Uterus (tissue), 4 donors: ENCODE results near the gene ITPA. TPM values are rescaled to one million over a fixed set of nuclear protein-coding genes. Genes with fewer than 3 reads are reported as not detected.

Source experiments
- DNase-seq, 2 donors: peaks; one replicate each; pipeline ENCODE4 v3.0.0-alpha.2; 2019 to 2020
- H3K27ac ChIP-seq, 2 donors: fragments of 200-600 bp; sonication (generic); 1 replicate in 1 of 2; 2 replicates in 1 of 2; pipeline ENCODE4 v1.5.1; 2016 to 2018
- H3K27me3 ChIP-seq, 2 donors: fragments of 200-600 bp; sonication (generic); one replicate each; pipeline ENCODE4 v1.5.1; 2018 to 2019; ENCODE audit warnings: control low read depth in 1 of 2
- H3K36me3 ChIP-seq, 2 donors: fragments of 200-600 bp; sonication (generic); one replicate each; pipeline ENCODE4 v1.5.1; 2019; ENCODE audit warnings: control low read depth in 1 of 2
- H3K4me1 ChIP-seq, 2 donors: fragments of 200-600 bp; sonication (generic); one replicate each; pipeline ENCODE4 v1.5.1; 2018 to 2019; ENCODE audit warnings: control low read depth in 1 of 2
- H3K4me3 ChIP-seq, 2 donors: fragments of 200-600 bp; sonication (generic); 1 replicate in 1 of 2; 2 replicates in 1 of 2; pipeline ENCODE4 v1.5.1; 2018 to 2019; ENCODE audit warnings: mild to moderate bottlenecking in 1 of 2
- H3K9me3 ChIP-seq, 2 donors: fragments of 200-600 bp; sonication (generic); one replicate each; pipeline ENCODE4 v1.5.1; 2019; ENCODE audit warnings: control low read depth in 1 of 2
- POLR2A ChIP-seq, 2 donors: fragments of 450-650 bp; IDR thresholded peaks; one replicate each; pipeline ENCODE4 v1.6.1; 2016; ENCODE audit warnings: antibody characterized with exemption in 2 of 2, mild to moderate bottlenecking in 1 of 2, moderate library complexity in 1 of 2
- intact Hi-C: fragments of 100-400 bp; cut with DNase I; formaldehyde crosslinking; loops from one replicate; pipeline ENCODE4 v1.15.1; 2023; ENCODE audit warnings: low total_unique reads
- total RNA-seq, 4 donors: library from RNA; depleted of rRNA in 3 of 4; stranded (reverse); fragments of >200 nt in 3 of 4; gene quantifications; one replicate each; pipeline versions ENCODE4 v1.1.0 to v1.2.4, GENCODE V29; 2014 to 2023
- TF ChIP-seq, protein P1 (sequence below), 4 experiments: fragments of 200-600 bp in 2 of 4; fragments of 450-650 bp in 2 of 4; sonication (generic) in 2 of 4; IDR thresholded peaks; one replicate each; pipeline ENCODE4 v1.5.1; 2016 to 2019; ENCODE audit warnings: antibody characterized with exemption in 4 of 4, mild to moderate bottlenecking in 2 of 4, moderate library complexity in 1 of 4
- donor health status: DM: yes; HTN: yes; CAD: no.

Gene ITPA
- total RNA-seq, 4 donors from 2014 or later = 6.9 to 25.0 (median 21.8) TPM

DNA sequence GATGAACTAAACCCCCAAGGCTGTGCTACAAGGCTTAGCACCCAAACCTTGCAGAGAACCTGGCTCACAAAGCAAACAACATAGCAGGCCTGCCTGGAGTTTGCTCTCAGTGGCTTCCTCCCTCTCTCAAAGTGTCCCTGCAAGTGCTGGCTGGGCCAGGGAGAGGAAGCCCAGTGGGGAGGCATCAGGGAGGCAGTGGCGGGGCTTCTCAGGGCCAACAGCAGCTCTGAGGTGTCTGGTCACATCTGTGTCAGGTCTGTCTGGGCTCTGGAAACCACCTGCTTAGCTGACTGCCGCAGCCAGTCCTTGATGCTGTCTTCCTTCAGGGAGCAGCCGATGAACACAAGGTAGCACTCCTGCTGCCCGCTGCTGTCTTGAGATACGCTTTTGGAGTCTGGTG is 46.4 kb downstream of the ITPA start:
- intact Hi-C loops = no loop called here
- H3K9me3 ChIP-seq = no peaks in the 10 kb centered on the region
- H3K4me1 ChIP-seq = no peaks in the 10 kb centered on the region
- no peaks in the 10 kb centered on the region for H3K36me3 ChIP-seq
- no peak for DNase-seq
- H3K4me3 ChIP-seq = no peak overlapping the region
- TF ChIP-seq, protein P1, sequence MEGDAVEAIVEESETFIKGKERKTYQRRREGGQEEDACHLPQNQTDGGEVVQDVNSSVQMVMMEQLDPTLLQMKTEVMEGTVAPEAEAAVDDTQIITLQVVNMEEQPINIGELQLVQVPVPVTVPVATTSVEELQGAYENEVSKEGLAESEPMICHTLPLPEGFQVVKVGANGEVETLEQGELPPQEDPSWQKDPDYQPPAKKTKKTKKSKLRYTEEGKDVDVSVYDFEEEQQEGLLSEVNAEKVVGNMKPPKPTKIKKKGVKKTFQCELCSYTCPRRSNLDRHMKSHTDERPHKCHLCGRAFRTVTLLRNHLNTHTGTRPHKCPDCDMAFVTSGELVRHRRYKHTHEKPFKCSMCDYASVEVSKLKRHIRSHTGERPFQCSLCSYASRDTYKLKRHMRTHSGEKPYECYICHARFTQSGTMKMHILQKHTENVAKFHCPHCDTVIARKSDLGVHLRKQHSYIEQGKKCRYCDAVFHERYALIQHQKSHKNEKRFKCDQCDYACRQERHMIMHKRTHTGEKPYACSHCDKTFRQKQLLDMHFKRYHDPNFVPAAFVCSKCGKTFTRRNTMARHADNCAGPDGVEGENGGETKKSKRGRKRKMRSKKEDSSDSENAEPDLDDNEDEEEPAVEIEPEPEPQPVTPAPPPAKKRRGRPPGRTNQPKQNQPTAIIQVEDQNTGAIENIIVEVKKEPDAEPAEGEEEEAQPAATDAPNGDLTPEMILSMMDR (IDR thresholded peaks at IDR 0.05) = no peak
- no peak for TF ChIP-seq POLR2A (IDR thresholded peaks at IDR 0.05)
- no peaks in the 10 kb centered on the region for H3K27me3 ChIP-seq
- H3K27ac ChIP-seq = no peak overlapping the region

DNA sequence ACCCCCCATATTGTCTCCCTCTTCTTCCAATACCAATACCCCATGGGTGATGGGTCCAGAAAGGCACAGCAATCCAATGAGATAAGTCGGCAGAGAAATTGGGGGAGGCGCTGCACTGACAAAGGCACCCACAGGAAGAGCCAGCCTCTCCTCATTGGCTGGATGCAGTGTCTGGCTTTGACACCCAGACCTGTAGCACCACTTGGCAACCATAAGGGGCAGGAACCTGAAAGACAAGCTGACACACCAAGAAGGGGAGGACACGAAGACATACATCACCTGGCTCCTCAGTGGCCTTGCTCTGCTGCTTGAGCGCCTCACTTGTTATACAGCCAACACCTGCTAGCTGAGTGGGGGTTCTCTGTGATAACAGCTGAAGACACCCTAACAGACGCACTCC is 49.1 kb downstream of the ITPA start:
- no peak overlapping the region for H3K27ac ChIP-seq
- no peaks in the 10 kb centered on the region for H3K9me3 ChIP-seq
- no peak for DNase-seq
- intact Hi-C loops = no loop called here
- H3K27me3 ChIP-seq = no peaks in the 10 kb centered on the region
- H3K4me1 ChIP-seq = no peaks in the 10 kb centered on the region
- H3K4me3 ChIP-seq = no peak overlapping the region
- no peak for TF ChIP-seq POLR2A (IDR thresholded peaks at IDR 0.05)
- TF ChIP-seq, protein P1 (IDR thresholded peaks at IDR 0.05) = no peak
- H3K36me3 ChIP-seq = no peaks in the 10 kb centered on the region

- Histone ChIP-seq H3K9me3 (no peaks in the 10 kb centered on the region), H3K4me1 (no peaks in the 10 kb centered on the region), H3K36me3 (no peaks in the 10 kb centered on the region), H3K27ac (no peak overlapping the region), H3K4me3 (no peak overlapping the region), H3K27me3 (no peaks in the 10 kb centered on the region)
- intact Hi-C loops = no loop called here
- DNase-seq = no peak
- no peak for TF ChIP-seq POLR2A (IDR thresholded peaks at IDR 0.05)
- TF ChIP-seq, protein P1 (IDR thresholded peaks at IDR 0.05) = no peak
These were observed 53.3 kb downstream of the ITPA start for GRCh38 chr20:3262566-3262965.

GRCh38 chr20:3270051-3270450 is 60.8 kb downstream of the ITPA start:
- H3K27ac ChIP-seq = no peak overlapping the region
- H3K4me1 ChIP-seq = no peaks in the 10 kb centered on the region
- no peaks in the 10 kb centered on the region for H3K36me3 ChIP-seq
- TF ChIP-seq, protein P1 (IDR thresholded peaks at IDR 0.05) = no peak
- TF ChIP-seq POLR2A (IDR thresholded peaks at IDR 0.05) = no peak
- H3K9me3 ChIP-seq = no peaks in the 10 kb centered on the region
- intact Hi-C loops = no loop called here
- no peaks in the 10 kb centered on the region for H3K27me3 ChIP-seq
- DNase-seq = no peak
- H3K4me3 ChIP-seq = no peak overlapping the region

DNA sequence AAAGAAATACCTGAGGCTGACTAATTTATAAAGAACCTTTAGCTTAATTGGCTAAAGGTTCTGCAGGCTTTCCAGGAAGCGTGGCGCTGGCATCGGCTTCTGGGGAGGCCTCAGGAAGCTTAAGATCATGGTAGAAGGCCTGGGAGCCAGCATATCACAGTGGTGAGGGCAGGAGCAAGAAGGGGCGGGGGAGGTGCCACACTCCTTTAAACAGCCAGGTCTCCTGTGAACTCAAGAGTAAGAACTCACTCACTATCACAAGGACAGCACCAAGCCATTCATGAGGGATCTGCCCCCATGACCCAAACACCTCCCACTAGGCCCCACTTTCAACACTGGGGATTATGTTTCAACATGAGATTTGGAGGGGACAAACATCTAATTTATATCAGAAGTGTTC is 64.1 kb downstream of the ITPA start:
- Histone ChIP-seq H3K4me3 (no peak overlapping the region), H3K9me3 (no peaks in the 10 kb centered on the region), H3K27ac (no peak overlapping the region), H3K27me3 (no peaks in the 10 kb centered on the region), H3K36me3 (no peaks in the 10 kb centered on the region), H3K4me1 (no peaks in the 10 kb centered on the region)
- no peak for DNase-seq
- no peak for TF ChIP-seq POLR2A (IDR thresholded peaks at IDR 0.05)
- TF ChIP-seq, protein P1 (IDR thresholded peaks at IDR 0.05) = no peak
- intact Hi-C loops = no loop called here

Other genes with a start within 250 kb of the ITPA start
- 1 to 10 TPM in 1 of 4 donors, not detected in 3; 2.3 TPM for gene GNRH2, start 165.9 kb upstream of the ITPA start, total RNA-seq
- 100 to 1,000 TPM in 1 of 4 donors, 10 to 100 TPM in 3; 13.2 to 157 (median 35.8) TPM for gene MRPS26, start 163.4 kb upstream of the ITPA start, total RNA-seq
- 1 to 10 TPM in 1 of 4 donors, not detected in 3; 4.2 TPM for gene OXT, start 137.9 kb upstream of the ITPA start, total RNA-seq
- not detected for gene AVP, start 124.8 kb upstream of the ITPA start, total RNA-seq
- 10 to 100 TPM; 12.3 to 17.2 (median 12.7) TPM for gene FASTKD5, start 49.6 kb upstream of the ITPA start, total RNA-seq
- gene UBOX5, start 49.6 kb upstream of the ITPA start, total RNA-seq = 10 to 100 TPM in 2 of 4 donors, 1 to 10 TPM in 2; 2.6 to 14.1 (median 8.5) TPM
- gene LZTS3, start 35.9 kb upstream of the ITPA start, total RNA-seq = 10 to 100 TPM in 2 of 4 donors, 1 to 10 TPM in 2; 3.6 to 13.1 (median 8.2) TPM
- 10 to 100 TPM; 37.7 to 74.9 (median 40.1) TPM for gene DDRGK1, start 4.8 kb upstream of the ITPA start, total RNA-seq
- under 1 TPM in 3 of 4 donors, not detected in 1; 0.29 to 0.91 (median 0.76) TPM for gene SLC4A11, start 29.7 kb downstream of the ITPA start, total RNA-seq
- gene DNAAF9, start 198.2 kb downstream of the ITPA start, total RNA-seq = 10 to 100 TPM in 2 of 4 donors, 1 to 10 TPM in 2; 5.6 to 25.2 (median 17.3) TPM